GM20431 (cell line): ENCODE measurements around the gene GYG1.

Source experiments
- in situ Hi-C: fragments of 300-500 bp; cut with MseI, MboI; formaldehyde crosslinking; loops from one replicate; pipeline ENCODE4 v1.15.0; 2020; ENCODE audit warnings: low sequenced_read_pairs; ENCODE audit not compliant: unreplicated experiment

Gene GYG1

DNA sequence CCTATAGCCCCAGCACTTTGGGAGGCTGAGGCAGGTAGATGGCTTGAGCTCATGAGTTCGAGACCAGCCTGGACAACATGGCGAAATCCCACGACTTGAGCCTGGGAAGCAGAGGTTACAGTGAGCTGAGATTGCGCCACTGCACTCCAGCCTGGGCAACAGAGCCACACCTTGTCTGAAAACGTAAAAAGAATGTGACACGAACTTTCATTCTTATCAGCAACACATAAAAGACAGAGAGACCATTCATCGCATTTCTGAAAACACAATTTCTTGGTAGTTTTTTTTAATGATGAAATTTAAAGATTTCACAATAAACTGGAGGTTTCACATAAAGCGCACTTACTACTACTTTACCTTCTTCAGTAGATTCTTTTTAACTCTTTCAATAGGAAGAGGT lies 76.5 kb downstream of the GYG1 start:
- in situ Hi-C loops = no loop called here
